Neuronal stem cell (in vitro differentiated cells): ENCODE data around the gene SLC17A2.

ENCODE experiments used
- DNase-seq: peaks from one replicate; pipeline ENCODE4 v3.0.0-alpha.2; 2013; ENCODE audit warnings: low spot score
- H2AFZ ChIP-seq: one replicate; pipeline ENCODE4 v1.6.1; 2013; ENCODE audit warnings: mild to moderate bottlenecking, low read length, inconsistent platforms
- H2AK5ac ChIP-seq: 2 replicates; pipeline ENCODE4 v1.6.1; 2013; ENCODE audit warnings: low read depth, mild to moderate bottlenecking, inconsistent platforms, low read length, moderate library complexity, mixed read lengths
- H2BK120ac ChIP-seq: 2 replicates; pipeline ENCODE4 v1.6.1; 2013; ENCODE audit warnings: low read depth, mild to moderate bottlenecking, inconsistent platforms, low read length, moderate library complexity, mixed read lengths
- H2BK12ac ChIP-seq: one replicate; pipeline ENCODE4 v1.6.1; 2013; ENCODE audit warnings: low read length, inconsistent platforms
- H2BK15ac ChIP-seq: 2 replicates; pipeline ENCODE4 v1.6.1; 2013; ENCODE audit warnings: mild to moderate bottlenecking, low read length, inconsistent platforms, mixed read lengths
- H2BK5ac ChIP-seq: one replicate; pipeline ENCODE4 v1.6.1; 2013; ENCODE audit warnings: inconsistent platforms, mild to moderate bottlenecking, low read length, moderate library complexity
- H3K14ac ChIP-seq: one replicate; pipeline ENCODE4 v1.6.1; 2013; ENCODE audit warnings: low read length, inconsistent platforms
- H3K18ac ChIP-seq: 2 replicates; pipeline ENCODE4 v1.6.1; 2013; ENCODE audit warnings: low read length, inconsistent platforms
- H3K23ac ChIP-seq: 2 replicates; pipeline ENCODE4 v1.6.1; 2013; ENCODE audit warnings: low read depth, mild to moderate bottlenecking, mixed read lengths, low read length, inconsistent platforms; ENCODE audit not compliant: poor library complexity
- H3K27ac ChIP-seq: replicated peaks from 3 replicates; pipeline ENCODE4 v1.5.1; 2013; ENCODE audit warnings: low read length, inconsistent platforms
- H3K27me3 ChIP-seq, 3 experiments: 2 replicates each; pipeline ENCODE4 v1.6.1; 2013; ENCODE audit warnings: low read length in 3 of 3, mild to moderate bottlenecking in 2 of 3, inconsistent platforms in 1 of 3, low read depth in 1 of 3, mixed read lengths in 1 of 3, moderate library complexity in 1 of 3; ENCODE audit not compliant: control insufficient read depth in 3 of 3, insufficient read depth in 3 of 3
- H3K36me3 ChIP-seq, 2 donors: replicated peaks in 1 of 2; 2 replicates each; pipeline ENCODE4 v1.6.1; 2013; ENCODE audit warnings: low read length in 2 of 2; ENCODE audit not compliant: control insufficient read depth in 2 of 2, insufficient read depth in 2 of 2
- H3K4ac ChIP-seq: 2 replicates; pipeline ENCODE4 v1.6.1; 2013; ENCODE audit warnings: inconsistent platforms, mild to moderate bottlenecking, low read length, moderate library complexity
- H3K4me1 ChIP-seq, 2 donors: 1 replicate in 1 of 2; 2 replicates in 1 of 2; pipeline ENCODE4 v1.6.1; 2013; ENCODE audit warnings: low read length in 2 of 2, low read depth in 1 of 2; ENCODE audit not compliant: control insufficient read depth in 2 of 2, insufficient read depth in 1 of 2
- H3K4me2 ChIP-seq: one replicate; pipeline ENCODE4 v1.6.1; 2013; ENCODE audit warnings: mild to moderate bottlenecking, low read length, inconsistent platforms; ENCODE audit not compliant: insufficient read depth, poor library complexity, severe bottlenecking
- H3K4me3 ChIP-seq, 2 donors: 2 replicates each; pipeline ENCODE4 v1.5.1; 2013; ENCODE audit warnings: low read length in 2 of 2, mild to moderate bottlenecking in 2 of 2, inconsistent platforms in 1 of 2, moderate library complexity in 1 of 2
- H3K79me1 ChIP-seq: one replicate; pipeline ENCODE4 v1.6.1; 2013; ENCODE audit warnings: low read depth, mild to moderate bottlenecking, inconsistent platforms, low read length, moderate library complexity
- H3K9ac ChIP-seq: one replicate; pipeline ENCODE4 v1.6.1; 2013; ENCODE audit warnings: mild to moderate bottlenecking, low read depth, low read length, inconsistent platforms; ENCODE audit not compliant: poor library complexity
- H3K9me3 ChIP-seq, 2 donors: replicated peaks in 1 of 2; 2 replicates each; pipeline versions ENCODE3 to v1.6.1; 2013; ENCODE audit warnings: low read length in 2 of 2, mild to moderate bottlenecking in 2 of 2, inconsistent platforms in 1 of 2, low read depth in 1 of 2, mixed read lengths in 1 of 2, moderate library complexity in 1 of 2; ENCODE audit not compliant: control insufficient read depth in 2 of 2, insufficient read depth in 1 of 2
- H4K8ac ChIP-seq: one replicate; pipeline ENCODE4 v1.6.1; 2013; ENCODE audit warnings: low read depth, mild to moderate bottlenecking, inconsistent platforms, low read length, moderate library complexity
- H4K91ac ChIP-seq: one replicate; pipeline ENCODE4 v1.6.1; 2013; ENCODE audit warnings: low read length, low read depth, mild to moderate bottlenecking, inconsistent platforms; ENCODE audit not compliant: poor library complexity
- WGBS, 2 donors: extraction: QIAGEN DNeasy Blood & Tissue Kit; methylation state at CpG; one replicate each; pipeline ENCODE4 v1.1.7; 2013; ENCODE audit warnings: missing lambda C conversion rate in 2 of 2, mixed read lengths in 1 of 2; ENCODE audit not compliant: insufficient read length in 2 of 2, insufficient replicate concordance in 1 of 2; ENCODE audit errors: extremely low coverage in 2 of 2; 5-methylcytosine and 5-hydroxymethylcytosine counted together

SLC17A2 gene

GRCh38 chr6:25878721-25879322 lies 51.7 kb downstream of the SLC17A2 start:
- no peaks in the 10 kb centered on the region for H3K79me1 ChIP-seq
- no peak overlapping the region for H3K18ac ChIP-seq
- no peak overlapping the region for H2BK12ac ChIP-seq
- no peak overlapping the region for H2BK120ac ChIP-seq
- H2BK15ac ChIP-seq = no peak overlapping the region
- H3K9me3 ChIP-seq = no peaks in the 10 kb centered on the region
- H3K4ac ChIP-seq = no peak overlapping the region
- no peak overlapping the region for H3K9ac ChIP-seq
- no peaks in the 10 kb centered on the region for H3K27me3 ChIP-seq
- H3K4me1 ChIP-seq = no peaks in the 10 kb centered on the region
- H3K14ac ChIP-seq = no peak overlapping the region
- H3K4me2 ChIP-seq = no peak overlapping the region
- H3K23ac ChIP-seq = no peak overlapping the region
- H3K4me3 ChIP-seq = no peak overlapping the region
- DNase-seq = no peak
- no peak overlapping the region for H2AFZ ChIP-seq
- H3K36me3 ChIP-seq = no peaks in the 10 kb centered on the region
- H4K8ac ChIP-seq = no peak overlapping the region
- no peak overlapping the region for H3K27ac ChIP-seq
- no peak overlapping the region for H4K91ac ChIP-seq
- no peak overlapping the region for H2BK5ac ChIP-seq
- no peak overlapping the region for H2AK5ac ChIP-seq
- WGBS, 2 donors = no CpG with 5 or more reads among the region's 2 CpGs

- no peak overlapping the region for H3K14ac ChIP-seq
- no peaks in the 10 kb centered on the region for H3K9me3 ChIP-seq
- H3K27ac ChIP-seq = no peak overlapping the region
- no peaks in the 10 kb centered on the region for H3K4me1 ChIP-seq
- no peaks in the 10 kb centered on the region for H3K36me3 ChIP-seq
- H3K23ac ChIP-seq = no peak overlapping the region
- H3K4me2 ChIP-seq = no peak overlapping the region
- no peak overlapping the region for H2BK12ac ChIP-seq
- no peak overlapping the region for H2BK120ac ChIP-seq
- no peak overlapping the region for H2BK15ac ChIP-seq
- no peak overlapping the region for H2AFZ ChIP-seq
- H3K18ac ChIP-seq = no peak overlapping the region
- no peak overlapping the region for H3K9ac ChIP-seq
- H4K8ac ChIP-seq = no peak overlapping the region
- WGBS, 2 donors = no CpG with 5 or more reads among the region's 3 CpGs
- no peak overlapping the region for H2BK5ac ChIP-seq
- H4K91ac ChIP-seq = no peak overlapping the region
- H3K4me3 ChIP-seq = no peak overlapping the region
- no peaks in the 10 kb centered on the region for H3K79me1 ChIP-seq
- H2AK5ac ChIP-seq = no peak overlapping the region
- DNase-seq = no peak
- no peaks in the 10 kb centered on the region for H3K27me3 ChIP-seq
- H3K4ac ChIP-seq = no peak overlapping the region
Measured at GRCh38 chr6:25875926-25876602, 54.4 kb downstream of the SLC17A2 start.

GRCh38 chr6:25875563-25875905 lies 55.0 kb downstream of the SLC17A2 start:
- Histone ChIP-seq H3K36me3 (no peaks in the 10 kb centered on the region), H3K4me3 (no peak overlapping the region), H3K27ac (no peak overlapping the region), H4K91ac (no peak overlapping the region), H3K18ac (no peak overlapping the region), H3K4me1 (no peaks in the 10 kb centered on the region), H4K8ac (no peak overlapping the region), H3K9ac (no peak overlapping the region), H2BK120ac (no peak overlapping the region), H3K79me1 (no peaks in the 10 kb centered on the region), H3K27me3 (no peaks in the 10 kb centered on the region), H2BK12ac (no peak overlapping the region), H2BK5ac (no peak overlapping the region), H2AFZ (no peak overlapping the region), H3K9me3 (no peaks in the 10 kb centered on the region), H2BK15ac (no peak overlapping the region), H3K4ac (no peak overlapping the region), H3K4me2 (no peak overlapping the region), H3K23ac (no peak overlapping the region), H2AK5ac (no peak overlapping the region), H3K14ac (no peak overlapping the region)
- DNase-seq = no peak
- WGBS, 2 donors = no CpG with 5 or more reads among the region's 3 CpGs

- Histone ChIP-seq H4K8ac (no peak overlapping the region), H4K91ac (no peak overlapping the region), H2BK5ac (no peak overlapping the region), H2AK5ac (no peak overlapping the region), H3K36me3 (no peaks in the 10 kb centered on the region), H2AFZ (no peak overlapping the region), H2BK15ac (no peak overlapping the region), H2BK120ac (no peak overlapping the region), H3K4ac (no peak overlapping the region), H3K27me3 (no peaks in the 10 kb centered on the region), H3K9ac (no peak overlapping the region), H2BK12ac (no peak overlapping the region), H3K9me3 (no peaks in the 10 kb centered on the region), H3K27ac (no peak overlapping the region), H3K4me2 (no peak overlapping the region), H3K14ac (no peak overlapping the region), H3K23ac (no peak overlapping the region), H3K4me1 (no peaks in the 10 kb centered on the region), H3K79me1 (no peaks in the 10 kb centered on the region), H3K4me3 (no peak overlapping the region), H3K18ac (no peak overlapping the region)
- WGBS, 2 donors = no CpG with 5 or more reads among the region's 3 CpGs
- no peak for DNase-seq
Measured at GRCh38 chr6:25874822-25875562, 55.5 kb downstream of the SLC17A2 start.
